Measurements from ENCODE around the gene AGO1. TPM values are rescaled to one million over a fixed set of nuclear protein-coding genes. Genes with fewer than 3 reads are reported as not detected.

Gene AGO1
- total and polyA plus RNA-seq, 10 of the 15 experiments (the other 5 are each of a cell fraction or from before 2014, with no cell fraction given): 1.8 to 24.0 (median 8.1) TPM

- WGBS (ENCODE audit: insufficient coverage, insufficient replicate concordance, low lambda C conversion rate, missing lambda C conversion rate): 35% methylated on average over 3 of the region's 3 CpGs
- no peak for DNase-seq (ENCODE audit: low read depth, low spot score)
- Histone ChIP-seq H4K20me1 (ENCODE audit: control insufficient read depth, insufficient read depth) (no peaks in the 10 kb centered on the region), H3K27me3 (replicated peaks in 1 of 2; ENCODE audit: control insufficient read depth in 2 of 2, insufficient read depth in 2 of 2, low read length in 1 of 2) (no peaks in the 10 kb centered on the region), H3K4me3 (no peak overlapping the region), H2AFZ (ENCODE audit: control insufficient read depth, low read depth, low read length) (no peak overlapping the region), H3K9ac (ENCODE audit: control insufficient read depth, insufficient read depth, low read length) (no peak overlapping the region), H3K36me3 (ENCODE audit: control insufficient read depth in 2 of 2, insufficient read depth in 2 of 2, low read length in 1 of 2) (no peaks in the 10 kb centered on the region), H3K4me1 (ENCODE audit: control insufficient read depth, insufficient read depth, low read length) (no peaks in the 10 kb centered on the region), H3K27ac (ENCODE audit: control insufficient read depth, insufficient read depth) (no peak overlapping the region), H3K79me2 (ENCODE audit: control insufficient read depth, insufficient read depth, low read length) (no peaks in the 10 kb centered on the region), H3K9me3 (replicated peaks; ENCODE audit: control insufficient read depth, insufficient read depth, low read length) (no peaks in the 10 kb centered on the region), H3K4me2 (ENCODE audit: control insufficient read depth, insufficient read depth) (no peak overlapping the region)
- RAD21 ChIA-PET (ENCODE audit: unreplicated experiment): no interaction called here
- in situ Hi-C loops (cut with MboI) (no loop called here), intact Hi-C loops (cut with micrococcal nuclease; ENCODE audit: unreplicated experiment) (no loop called here)
- BruUV-seq (replicated peaks): no TSS peak
- CTCF ChIA-PET: interaction anchor here (0.8 to 1.1 kb wide), 2 partner anchors 19 to 271 kb away, joined by 3 read pairs; partner anchors contain the start of gene AGO1
- FAIRE-seq: no peak
- POLR2A ChIA-PET: no interaction called here
- TF ChIP-seq MTA3 (IDR thresholded peaks at IDR 0.05; ENCODE audit: borderline replicate concordance, low read length) (no peak), SPI1 (IDR thresholded peaks at IDR 0.05; ENCODE audit: borderline replicate concordance, insufficient read depth, low read depth, low read length) (no peak), BMI1 (IDR thresholded peaks at IDR 0.05; ENCODE audit: borderline replicate concordance) (no peak)
- SMC1A ChIA-PET (ENCODE audit: uncharacterized antibody, unreplicated experiment): no interaction called here
- no peak for ATAC-seq
Measured at GRCh38 chr1:35863881-35864625, 19.0 kb upstream of the AGO1 start.

- FAIRE-seq (no peak), ATAC-seq (no peak), DNase-seq (ENCODE audit: low read depth, low spot score) (no peak)
- in situ Hi-C loops (cut with MboI) (no loop called here), intact Hi-C loops (cut with micrococcal nuclease; ENCODE audit: unreplicated experiment) (no loop called here)
- Histone ChIP-seq H3K27ac (ENCODE audit: control insufficient read depth, insufficient read depth) (no peak overlapping the region), H3K9me3 (replicated peaks; ENCODE audit: control insufficient read depth, insufficient read depth, low read length) (no peaks in the 10 kb centered on the region), H3K79me2 (ENCODE audit: control insufficient read depth, insufficient read depth, low read length) (no peaks in the 10 kb centered on the region), H3K9ac (ENCODE audit: control insufficient read depth, insufficient read depth, low read length) (no peak overlapping the region), H3K27me3 (replicated peaks in 1 of 2; ENCODE audit: control insufficient read depth in 2 of 2, insufficient read depth in 2 of 2, low read length in 1 of 2) (no peaks in the 10 kb centered on the region), H2AFZ (ENCODE audit: control insufficient read depth, low read depth, low read length) (no peak overlapping the region), H4K20me1 (ENCODE audit: control insufficient read depth, insufficient read depth) (no peaks in the 10 kb centered on the region), H3K4me1 (ENCODE audit: control insufficient read depth, insufficient read depth, low read length) (no peaks in the 10 kb centered on the region), H3K4me3 (no peak overlapping the region), H3K4me2 (ENCODE audit: control insufficient read depth, insufficient read depth) (no peak overlapping the region), H3K36me3 (ENCODE audit: control insufficient read depth in 2 of 2, insufficient read depth in 2 of 2, low read length in 1 of 2) (no peaks in the 10 kb centered on the region)
- POLR2A ChIA-PET: no interaction called here
- RAD21 ChIA-PET (ENCODE audit: unreplicated experiment): no interaction called here
- SMC1A ChIA-PET (ENCODE audit: uncharacterized antibody, unreplicated experiment): no interaction called here
- CTCF ChIA-PET: no interaction called here
- 89% methylated on average over 5 of the region's 5 CpGs for WGBS (ENCODE audit: insufficient coverage, insufficient replicate concordance, low lambda C conversion rate, missing lambda C conversion rate)
- BruUV-seq (replicated peaks): no TSS peak
- TF ChIP-seq TAF1 (IDR thresholded peaks at IDR 0.05; ENCODE audit: borderline replicate concordance, low read depth, low read length): no peak
- no peak for TF ChIP-seq BMI1 (IDR thresholded peaks at IDR 0.05; ENCODE audit: borderline replicate concordance)
- no peak for TF ChIP-seq YBX1 (IDR thresholded peaks at IDR 0.05)
- no peak for TF ChIP-seq ZNF24 (IDR thresholded peaks at IDR 0.05)
- TF ChIP-seq FOXK2 (IDR thresholded peaks at IDR 0.05): no peak
- TF ChIP-seq TCF7 (IDR thresholded peaks at IDR 0.05; ENCODE audit: borderline replicate concordance): no peak
- no peak for TF ChIP-seq CHD4 (IDR thresholded peaks at IDR 0.05)
- TF ChIP-seq SIX5 (IDR thresholded peaks at IDR 0.05; ENCODE audit: low read depth, low read length, severe bottlenecking): no peak
- TF ChIP-seq ZNF207 (IDR thresholded peaks at IDR 0.05; ENCODE audit: borderline replicate concordance): no peak
- no peak for TF ChIP-seq HDAC2 (IDR thresholded peaks at IDR 0.05)
- no peak for TF ChIP-seq SMARCA5 (IDR thresholded peaks at IDR 0.05)
- no peak for TF ChIP-seq MYC (IDR thresholded peaks at IDR 0.05; ENCODE audit: insufficient read depth, insufficient read length, insufficient replicate concordance, low read length, severe bottlenecking)
- TF ChIP-seq JUNB (IDR thresholded peaks at IDR 0.05): no peak
- no peak for TF ChIP-seq EZH2 (IDR thresholded peaks at IDR 0.05; ENCODE audit: borderline replicate concordance, control insufficient read depth, low read depth, low read length)
- TF ChIP-seq MYB (IDR thresholded peaks at IDR 0.05; ENCODE audit: borderline replicate concordance, low read depth, low read length): no peak
- no peak for TF ChIP-seq POLR2AphosphoS5 (IDR thresholded peaks at IDR 0.05; ENCODE audit: low read length)
- TF ChIP-seq KAT2A (conservative IDR thresholded peaks at IDR 0.05; ENCODE audit: control insufficient read depth, low read depth, low read length): no peak
Measured at GRCh38 chr1:35864813-35865212, 18.2 kb upstream of the AGO1 start.
